ENCODE measurements around the gene C2orf49. TPM values are rescaled to one million over a fixed set of nuclear protein-coding genes. Genes with fewer than 3 reads are reported as not detected.

The C2orf49 gene
- total and polyA plus RNA-seq, 9 of the 15 experiments (the other 6 are each of a cell fraction or from before 2014, with no cell fraction given) = 17.9 to 38.2 (median 25.6) TPM

- TF ChIP-seq ZNF449 (CRISPR knock-in tag; IDR thresholded peaks at IDR 0.05) (no peak), FOSL1 (tag; conservative IDR thresholded peaks at IDR 0.05) (no peak), CBX3 (IDR thresholded peaks at IDR 0.05; ENCODE audit: borderline replicate concordance in 1 of 2, low read length in 2 of 2) (no peak), TCF7L2 (IDR thresholded peaks at IDR 0.05; ENCODE audit: low read depth, low read length) (no peak), ZBTB1 (CRISPR knock-in tag; IDR thresholded peaks at IDR 0.05; ENCODE audit: borderline replicate concordance, low read depth) (no peak), POLR2AphosphoS5 (IDR thresholded peaks at IDR 0.05; ENCODE audit: control insufficient read depth, insufficient read depth, low read depth, low read length) (no peak), SRSF1 (IDR thresholded peaks at IDR 0.05; ENCODE audit: low read depth, low read length) (no peak), ZKSCAN1 (IDR thresholded peaks at IDR 0.05; ENCODE audit: low read depth, low read length) (no peak)
Measured at GRCh38 chr2:105373344-105373781, 36.0 kb downstream of the C2orf49 start (continued).

- no TSS peak for BruUV-seq (replicated peaks)
- H3K9me3 ChIP-seq (replicated peaks; ENCODE audit: control insufficient read depth, insufficient read depth, low read depth, low read length) = no peaks in the 10 kb centered on the region
- intact Hi-C loops (cut with micrococcal nuclease) = loop anchor here (5.0 kb wide), 1 partner anchor 78 kb away; no protein-coding TSS in a partner anchor
- H3K9ac ChIP-seq (ENCODE audit: insufficient read depth in 1 of 2, low read depth in 2 of 2, low read length in 2 of 2) = peak overlapping the region in 1 of 2 experiments; percentile 55; a peak in 1 of 4 replicates
- ChIA-PET POLR2A (interaction anchor here (1.3 to 2.1 kb wide), 2 partner anchors 10 to 144 kb away, joined by 4 to 5 read pairs; no protein-coding TSS in a partner anchor), CTCF (ENCODE audit: low intra/inter-chr PET ratio) (interaction anchor here (0.6 kb wide), 1 partner anchor 148 kb away, joined by 5 read pairs; no protein-coding TSS in a partner anchor)
- ATAC-seq (no peak), DNase-seq (ENCODE audit: extremely low read depth in 1 of 4, low spot score in 3 of 4) (no peak), FAIRE-seq (no peak)
- WGBS (ENCODE audit: insufficient coverage, low coverage, missing lambda C conversion rate) = 83% methylated on average over 9 of the region's 9 CpGs
- no peaks in the 10 kb centered on the region for H3K9me1 ChIP-seq (ENCODE audit: control insufficient read depth, insufficient read depth, low read length)
- H3K4me2 ChIP-seq (ENCODE audit: insufficient read depth, low read length) = no peak overlapping the region
- no peaks in the 10 kb centered on the region for H3K27me3 ChIP-seq (ENCODE audit: control insufficient read depth in 2 of 2, insufficient read depth in 2 of 2, low read length in 2 of 2)
- H3K27ac ChIP-seq (ENCODE audit: extremely low read depth, low read depth, low read length) = no peak overlapping the region
- H3K79me2 ChIP-seq (ENCODE audit: control insufficient read depth, insufficient read depth, low read length) = no peaks in the 10 kb centered on the region
- H3K36me3 ChIP-seq (ENCODE audit: control insufficient read depth, insufficient read depth, low read length) = peaks cover 50% of the 10 kb centered on the region; the same call in 2 of the 3 replicates
- H2AFZ ChIP-seq (ENCODE audit: low read depth, low read length) = no peak overlapping the region
- in situ Hi-C loops (cut with MboI) = loop anchor here (5.0 kb wide), 1 partner anchor 148 kb away; no protein-coding TSS in a partner anchor
- H4K20me1 ChIP-seq (replicated peaks; ENCODE audit: control insufficient read depth, insufficient read depth, low read length) = no peaks in the 10 kb centered on the region
- H3K4me3 ChIP-seq = no peak overlapping the region
- peaks cover 0 to 4% of the 10 kb centered on the region in 2 experiments; a peak in 2 of 5 replicates for H3K4me1 ChIP-seq (replicated peaks in 1 of 2; ENCODE audit: control insufficient read depth in 2 of 2, insufficient read depth in 2 of 2, low read length in 2 of 2)
- TF ChIP-seq TAF7 (tag; IDR thresholded peaks at IDR 0.05) (no peak), TSHZ1 (CRISPR knock-in tag; IDR thresholded peaks at IDR 0.05) (no peak), ETV1 (tag; conservative IDR thresholded peaks at IDR 0.05; ENCODE audit: low read depth) (no peak)
Measured at GRCh38 chr2:105373895-105374401, 36.6 kb downstream of the C2orf49 start.

Data from K562 (cell line).